ENCODE results near the gene ALDH5A1. TPM values are rescaled to one million over a fixed set of nuclear protein-coding genes. Genes with fewer than 3 reads are reported as not detected.
A peak's percentile ranks its signal among the peaks of the same experiment; 100 is the strongest.

Gene ALDH5A1
- total RNA-seq, 2 experiments from 2014 or later: 3.2 to 3.6 TPM

DNA sequence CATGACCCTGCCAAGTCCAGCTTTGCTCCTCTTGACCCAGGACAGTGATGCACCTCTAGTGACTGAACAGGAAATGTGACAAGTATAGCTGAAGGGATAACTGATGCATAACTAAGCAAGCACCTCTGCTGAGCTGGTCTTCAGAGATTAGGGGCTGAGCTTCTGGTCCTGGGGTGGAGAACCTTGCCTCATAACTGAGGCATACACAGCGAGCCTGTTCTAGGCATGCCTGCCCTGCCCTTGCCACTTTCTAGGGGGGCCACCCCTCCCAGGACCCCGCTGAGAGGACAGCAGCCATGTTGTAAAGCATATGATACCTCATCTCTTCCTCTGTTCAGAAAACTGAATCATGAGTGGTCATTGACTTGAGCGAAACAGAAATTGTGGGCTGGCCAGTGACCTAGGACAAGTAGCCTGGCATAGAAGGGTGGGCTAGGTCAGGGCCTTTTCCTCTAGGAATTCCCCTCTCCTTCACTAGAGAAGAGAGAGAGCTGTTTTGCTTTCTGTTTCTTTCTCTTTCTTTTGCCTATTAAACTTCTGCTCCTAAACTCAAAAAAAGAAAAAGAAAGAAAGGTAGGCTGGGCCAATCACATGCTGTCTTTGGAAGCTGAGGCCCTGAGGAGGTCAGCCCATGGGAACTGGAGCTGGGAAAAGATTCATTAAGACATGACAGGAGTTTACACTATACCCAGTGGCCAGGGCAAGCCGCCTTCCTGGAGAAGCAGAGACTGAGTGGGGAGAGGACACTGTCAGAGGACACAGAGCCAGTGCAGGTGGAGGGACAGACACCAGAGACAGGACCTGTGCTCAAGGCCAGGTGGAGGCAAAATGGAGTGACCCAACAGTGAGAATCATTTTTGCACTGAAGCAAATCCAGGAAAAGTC lies 23.1 kb downstream of the ALDH5A1 start:
- H3K9me3 Mint-ChIP-seq: no peaks in the 10 kb centered on the region

DNA sequence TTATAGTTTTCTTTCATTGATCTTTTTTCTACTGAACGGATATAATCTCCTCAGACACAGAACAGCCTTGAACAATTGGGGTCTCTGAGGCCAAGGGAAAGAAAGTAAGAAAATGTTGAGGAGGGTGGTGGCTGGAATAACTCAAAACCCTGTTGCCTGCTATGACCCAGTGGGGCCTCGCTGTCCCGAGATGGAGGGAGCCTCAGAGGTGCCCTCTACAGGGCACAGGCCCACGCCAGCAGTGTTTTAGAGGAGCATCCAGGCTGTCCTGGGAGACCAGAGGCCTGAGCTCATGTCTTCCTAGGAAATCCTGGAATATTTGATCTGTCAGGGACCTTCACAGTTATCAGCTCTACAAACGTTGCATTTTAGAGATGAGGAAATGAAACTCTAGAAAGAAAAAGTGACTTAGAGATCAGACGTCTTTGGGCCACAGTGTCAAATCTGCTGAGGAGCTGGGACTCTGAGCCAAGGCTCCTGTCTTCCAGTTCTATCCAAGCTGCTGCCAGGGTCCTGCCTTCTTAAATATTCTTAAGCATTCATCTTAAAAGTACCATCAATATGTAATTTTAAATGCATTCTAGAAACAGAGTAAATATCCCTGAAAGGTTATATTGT lies 26.3 kb downstream of the ALDH5A1 start:
- no peak overlapping the region for H3K27ac Mint-ChIP-seq
- no peaks in the 10 kb centered on the region for H3K36me3 Mint-ChIP-seq (ENCODE audit: low read depth)
- peaks cover 15% of the 10 kb centered on the region for H3K4me1 Mint-ChIP-seq
- H3K9me3 Mint-ChIP-seq: no peaks in the 10 kb centered on the region
- peak; percentile 29 for DNase-seq
- ChIA-PET POLR2A (no interaction called here), CTCF (interaction anchor here (0.6 to 1.2 kb wide), 5 partner anchors 20 to 635 kb away, joined by 3 to 4 read pairs (median 3); partner anchors contain the start of gene ALDH5A1)
- H3K4me3 Mint-ChIP-seq: no peak overlapping the region
- no peaks in the 10 kb centered on the region for H3K27me3 Mint-ChIP-seq

More for the DNA sequence above, 23.1 kb downstream of the ALDH5A1 start:
- ChIA-PET CTCF (interaction anchor here (0.9 kb wide), 1 partner anchor 47 kb away, joined by 3 read pairs; no protein-coding TSS in a partner anchor), POLR2A (no interaction called here)
- H3K27ac Mint-ChIP-seq: no peak overlapping the region
- no peak overlapping the region for H3K4me3 Mint-ChIP-seq
- H3K27me3 Mint-ChIP-seq: no peaks in the 10 kb centered on the region
- H3K4me1 Mint-ChIP-seq: peaks cover 15% of the 10 kb centered on the region
- DNase-seq: no peak
- no peaks in the 10 kb centered on the region for H3K36me3 Mint-ChIP-seq (ENCODE audit: low read depth)

DNA sequence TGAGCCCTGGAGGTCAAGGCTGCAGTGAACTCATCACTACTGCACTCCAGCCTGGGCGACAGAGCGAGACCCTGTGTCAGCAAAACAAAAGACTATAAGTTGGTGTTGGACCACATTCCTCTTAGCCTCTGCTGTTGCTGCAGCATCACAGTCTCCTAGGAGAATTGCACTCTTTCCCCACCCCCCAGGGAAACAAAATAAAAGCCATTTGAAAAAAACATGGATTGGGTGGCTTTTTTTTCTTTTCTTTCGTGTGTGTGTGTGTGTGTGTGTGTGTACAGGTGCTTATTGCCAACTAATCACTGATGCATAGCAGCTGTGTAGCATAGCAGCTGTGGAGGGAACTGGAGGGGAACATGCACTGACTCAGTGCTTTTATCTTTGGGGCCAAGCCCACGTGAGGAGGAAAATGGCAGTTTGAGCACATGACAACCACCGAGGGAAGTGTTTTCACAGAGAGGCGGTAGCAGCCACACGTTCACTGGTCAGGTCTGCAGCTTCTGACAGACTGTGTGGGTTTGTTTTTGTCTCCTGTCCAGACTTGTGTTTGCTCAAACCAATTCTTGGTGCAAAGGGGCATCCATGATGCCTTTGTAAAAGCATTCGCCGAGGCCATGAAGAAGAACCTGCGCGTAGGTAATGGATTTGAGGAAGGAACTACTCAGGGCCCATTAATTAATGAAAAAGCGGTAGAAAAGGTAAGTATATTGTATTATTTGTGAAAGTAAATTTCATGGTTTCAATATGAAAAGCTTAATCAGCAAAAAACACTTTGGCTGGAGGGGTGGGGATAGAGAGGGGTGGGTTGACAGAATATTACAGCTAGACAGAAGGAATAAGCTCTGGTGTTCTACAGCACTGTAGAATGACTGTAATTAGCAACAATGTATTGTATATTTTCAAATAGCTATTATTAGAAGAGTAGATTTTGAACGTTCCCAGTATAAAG lies 27.7 kb downstream of the ALDH5A1 start:
- Mint-ChIP-seq H3K36me3 (ENCODE audit: low read depth) (no peaks in the 10 kb centered on the region), H3K9me3 (no peaks in the 10 kb centered on the region), H3K27ac (no peak overlapping the region), H3K27me3 (no peaks in the 10 kb centered on the region), H3K4me3 (no peak overlapping the region), H3K4me1 (peaks cover 16% of the 10 kb centered on the region)
- ChIA-PET CTCF (interaction anchor here (0.5 to 1.3 kb wide), 3 partner anchors 40 to 301 kb away, joined by 3 to 4 read pairs (median 4); no protein-coding TSS in a partner anchor), POLR2A (no interaction called here)
- no peak for DNase-seq

DNA sequence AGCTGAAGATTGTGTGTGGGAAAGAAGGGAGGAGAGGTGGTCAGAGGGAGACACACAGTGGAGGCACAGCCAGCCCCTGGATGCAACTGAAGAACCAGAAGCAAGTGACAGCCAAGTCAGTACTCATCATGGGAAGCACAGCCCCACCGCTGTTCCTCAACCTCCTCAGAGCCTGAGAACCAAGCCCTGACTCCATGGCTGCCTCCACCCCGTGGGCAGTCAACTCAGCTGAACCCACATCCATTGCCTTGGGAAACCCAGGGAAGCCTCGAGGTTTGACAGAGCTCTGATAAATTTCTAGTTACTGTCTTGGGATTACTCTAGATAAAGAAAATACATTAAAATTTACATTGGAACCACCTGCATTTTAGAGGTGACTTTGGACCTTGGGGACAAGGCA lies 29.6 kb downstream of the ALDH5A1 start:
- POLR2A ChIA-PET: no interaction called here
- Mint-ChIP-seq H3K36me3 (ENCODE audit: low read depth) (no peaks in the 10 kb centered on the region), H3K27me3 (no peaks in the 10 kb centered on the region), H3K4me1 (peaks cover 12% of the 10 kb centered on the region), H3K4me3 (no peak overlapping the region), H3K9me3 (no peaks in the 10 kb centered on the region), H3K27ac (no peak overlapping the region)
- DNase-seq: no peak
- CTCF ChIA-PET: interaction anchor here (0.6 to 0.9 kb wide), 3 partner anchors 18 to 167 kb away, joined by 3 read pairs; no protein-coding TSS in a partner anchor

DNA sequence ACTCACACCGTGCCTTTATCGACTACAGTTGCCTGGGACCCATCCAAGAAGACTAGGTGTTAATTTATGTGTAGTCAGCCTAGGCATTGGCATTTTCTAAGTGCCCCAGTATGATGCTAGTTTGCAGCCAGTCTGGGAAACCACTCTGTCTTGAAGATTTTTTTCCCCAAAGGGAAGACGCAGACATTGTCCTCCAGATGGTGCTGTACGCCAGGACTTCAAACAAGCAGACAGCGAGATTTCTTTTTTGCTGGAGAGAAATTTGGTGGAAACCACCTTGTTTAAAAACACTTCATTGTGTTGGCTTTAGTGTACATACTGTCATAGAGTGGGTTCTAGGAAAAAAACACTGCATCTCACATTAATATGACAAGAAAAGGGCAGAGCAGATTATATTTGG lies 30.0 kb downstream of the ALDH5A1 start:
- CTCF ChIA-PET: interaction anchor here (0.9 kb wide), 1 partner anchor 167 kb away, joined by 3 read pairs; no protein-coding TSS in a partner anchor

DNA sequence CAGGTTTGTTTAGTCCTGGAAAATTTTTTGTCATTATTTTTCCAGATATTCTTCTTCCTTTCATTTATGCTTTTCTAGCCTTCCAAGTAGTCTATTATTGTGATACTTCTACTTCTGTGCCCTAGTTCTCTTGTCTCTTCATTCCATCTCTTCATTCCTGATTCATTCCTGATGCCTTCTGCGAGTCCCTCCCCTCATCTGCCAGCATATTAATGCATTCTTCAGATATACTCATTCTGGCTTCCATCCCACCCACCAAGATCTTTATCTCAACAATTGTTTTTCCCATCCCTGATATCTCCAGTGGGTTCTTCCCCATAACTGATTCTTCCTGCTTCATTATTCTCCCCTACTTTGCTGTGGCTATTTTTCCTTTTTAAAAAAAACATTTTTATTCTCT lies 35.2 kb downstream of the ALDH5A1 start:
- Mint-ChIP-seq H3K27ac (no peak overlapping the region), H3K36me3 (ENCODE audit: low read depth) (no peaks in the 10 kb centered on the region), H3K9me3 (no peaks in the 10 kb centered on the region), H3K27me3 (no peaks in the 10 kb centered on the region), H3K4me1 (peaks cover 6% of the 10 kb centered on the region), H3K4me3 (no peak overlapping the region)
- no peak for DNase-seq
- ChIA-PET CTCF (no interaction called here), POLR2A (no interaction called here)

More for the DNA sequence above, 30.0 kb downstream of the ALDH5A1 start:
- POLR2A ChIA-PET: no interaction called here
- Mint-ChIP-seq H3K9me3 (no peaks in the 10 kb centered on the region), H3K27me3 (no peaks in the 10 kb centered on the region), H3K36me3 (ENCODE audit: low read depth) (no peaks in the 10 kb centered on the region), H3K4me3 (no peak overlapping the region), H3K27ac (no peak overlapping the region), H3K4me1 (peaks cover 12% of the 10 kb centered on the region)
- DNase-seq: peak; percentile 40

DNA sequence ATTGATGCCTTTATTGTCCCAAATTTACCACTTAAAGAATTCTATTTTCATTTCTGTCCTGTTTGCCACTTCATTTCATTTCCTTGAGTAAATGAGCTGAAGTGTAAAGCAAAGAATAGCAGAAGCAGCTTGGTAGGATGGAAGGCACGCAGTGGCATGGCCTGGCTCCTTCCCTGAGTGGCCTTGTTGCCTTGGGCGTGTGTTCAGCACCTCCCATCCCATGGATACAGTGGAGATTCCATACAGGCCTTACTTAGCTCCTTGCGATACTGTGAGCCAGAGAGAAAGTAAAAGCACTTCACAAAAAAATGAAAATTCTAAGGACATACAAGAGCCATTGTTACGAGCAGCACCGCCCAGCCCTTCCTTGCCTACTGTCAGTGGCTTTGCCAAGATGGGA lies 39.6 kb downstream of the ALDH5A1 start:
- H3K36me3 Mint-ChIP-seq (ENCODE audit: low read depth): no peaks in the 10 kb centered on the region
- no peak for DNase-seq
- POLR2A ChIA-PET: no interaction called here
- no peak overlapping the region for H3K27ac Mint-ChIP-seq
- CTCF ChIA-PET: interaction anchor here (1.2 kb wide), 1 partner anchor 48 kb away, joined by 3 read pairs; no protein-coding TSS in a partner anchor
- H3K4me3 Mint-ChIP-seq: no peak overlapping the region
- H3K4me1 Mint-ChIP-seq: no peaks in the 10 kb centered on the region
- no peaks in the 10 kb centered on the region for H3K27me3 Mint-ChIP-seq
- no peaks in the 10 kb centered on the region for H3K9me3 Mint-ChIP-seq

DNA sequence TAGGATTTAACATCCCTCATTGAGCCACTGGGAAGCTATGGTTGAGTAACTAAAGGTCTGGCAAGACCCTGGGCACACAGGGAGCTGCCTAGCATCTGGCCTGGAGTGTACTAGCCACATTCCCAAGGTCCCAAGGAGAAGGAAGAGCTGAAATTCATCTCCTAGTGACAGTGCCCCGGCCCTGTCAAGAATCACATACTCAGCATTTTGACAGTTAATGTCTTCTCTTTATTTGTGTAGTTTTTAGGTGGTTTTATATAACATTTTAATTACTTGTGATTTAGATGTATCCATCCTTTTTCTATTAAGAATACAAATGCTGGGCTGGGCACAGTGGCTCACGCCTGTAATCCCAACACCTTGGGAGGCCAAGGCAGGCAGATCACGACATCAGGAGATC lies 40.4 kb downstream of the ALDH5A1 start:
- H3K4me3 Mint-ChIP-seq: no peak overlapping the region
- H3K27ac Mint-ChIP-seq: no peak overlapping the region
- ChIA-PET CTCF (interaction anchor here (1.2 kb wide), 2 partner anchors 15 to 49 kb away, joined by 3 read pairs; no protein-coding TSS in a partner anchor), POLR2A (interaction anchor here (0.7 kb wide), 1 partner anchor 9 kb away, joined by 5 read pairs; no protein-coding TSS in a partner anchor)
- DNase-seq: no peak
- H3K27me3 Mint-ChIP-seq: no peaks in the 10 kb centered on the region
- no peaks in the 10 kb centered on the region for H3K36me3 Mint-ChIP-seq (ENCODE audit: low read depth)
- H3K9me3 Mint-ChIP-seq: no peaks in the 10 kb centered on the region
- no peaks in the 10 kb centered on the region for H3K4me1 Mint-ChIP-seq

DNA sequence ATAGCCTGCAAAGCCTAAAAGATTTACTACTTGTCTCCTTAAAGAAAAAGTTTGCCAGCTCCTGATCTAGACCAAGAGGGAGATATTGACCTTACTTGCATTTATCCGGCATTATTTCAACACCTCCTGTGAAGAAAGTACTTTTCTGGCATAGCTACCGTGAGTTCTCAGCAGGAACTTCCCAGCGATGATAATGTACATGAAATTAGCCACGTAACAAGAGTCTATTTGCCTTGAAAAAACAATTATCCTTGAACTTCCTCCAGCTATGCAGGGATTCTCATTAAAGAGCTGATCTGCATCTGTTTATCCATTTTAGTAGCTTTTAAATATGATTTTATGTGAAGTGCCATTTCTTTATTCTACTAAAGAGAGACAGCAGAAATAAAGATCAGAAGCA lies 41.7 kb downstream of the ALDH5A1 start:
- Mint-ChIP-seq H3K27me3 (no peaks in the 10 kb centered on the region), H3K27ac (no peak overlapping the region), H3K4me1 (no peaks in the 10 kb centered on the region), H3K9me3 (no peaks in the 10 kb centered on the region), H3K36me3 (ENCODE audit: low read depth) (no peaks in the 10 kb centered on the region), H3K4me3 (no peak overlapping the region)
- ChIA-PET CTCF (interaction anchor here (0.6 to 1.3 kb wide), 3 partner anchors 10 to 149 kb away, joined by 3 to 5 read pairs (median 3); no protein-coding TSS in a partner anchor), POLR2A (no interaction called here)
- no peak for DNase-seq

DNA sequence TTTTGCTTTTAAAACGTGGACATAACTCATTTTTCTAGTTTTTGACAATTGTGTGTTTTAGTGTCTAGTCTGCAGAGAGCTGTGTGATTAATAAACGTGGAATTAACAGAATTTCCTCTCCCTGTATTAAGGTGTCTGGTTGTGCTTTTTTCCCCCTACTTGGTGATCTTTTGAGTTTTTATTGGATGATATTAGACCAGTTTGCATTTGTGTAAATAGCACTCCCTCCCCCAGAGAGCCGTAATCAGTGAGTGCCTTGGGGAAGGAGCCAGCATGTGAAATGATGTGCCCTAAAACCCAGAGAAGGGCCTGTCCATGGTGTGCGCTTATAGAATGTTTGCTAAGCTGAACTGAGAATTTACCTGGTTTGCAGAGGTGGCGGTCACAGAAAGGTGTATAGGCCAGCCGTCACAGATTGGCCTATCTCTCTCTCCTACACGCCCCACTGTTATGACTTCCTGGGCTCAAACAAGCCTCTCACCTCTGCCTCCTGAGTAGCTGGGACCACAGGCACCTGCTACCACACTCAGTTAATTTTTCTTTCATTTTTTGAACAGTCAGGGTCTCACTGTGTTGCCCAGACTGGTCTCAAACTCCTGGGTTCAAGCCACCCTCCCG lies 42.4 kb downstream of the ALDH5A1 start:
- Mint-ChIP-seq H3K9me3 (no peaks in the 10 kb centered on the region), H3K27me3 (no peaks in the 10 kb centered on the region), H3K4me1 (no peaks in the 10 kb centered on the region), H3K36me3 (ENCODE audit: low read depth) (no peaks in the 10 kb centered on the region), H3K27ac (no peak overlapping the region), H3K4me3 (no peak overlapping the region)
- ChIA-PET CTCF (interaction anchor here (0.6 to 1.3 kb wide), 3 partner anchors 10 to 12 kb away, joined by 4 to 5 read pairs (median 4); no protein-coding TSS in a partner anchor), POLR2A (no interaction called here)
- no peak for DNase-seq

DNA sequence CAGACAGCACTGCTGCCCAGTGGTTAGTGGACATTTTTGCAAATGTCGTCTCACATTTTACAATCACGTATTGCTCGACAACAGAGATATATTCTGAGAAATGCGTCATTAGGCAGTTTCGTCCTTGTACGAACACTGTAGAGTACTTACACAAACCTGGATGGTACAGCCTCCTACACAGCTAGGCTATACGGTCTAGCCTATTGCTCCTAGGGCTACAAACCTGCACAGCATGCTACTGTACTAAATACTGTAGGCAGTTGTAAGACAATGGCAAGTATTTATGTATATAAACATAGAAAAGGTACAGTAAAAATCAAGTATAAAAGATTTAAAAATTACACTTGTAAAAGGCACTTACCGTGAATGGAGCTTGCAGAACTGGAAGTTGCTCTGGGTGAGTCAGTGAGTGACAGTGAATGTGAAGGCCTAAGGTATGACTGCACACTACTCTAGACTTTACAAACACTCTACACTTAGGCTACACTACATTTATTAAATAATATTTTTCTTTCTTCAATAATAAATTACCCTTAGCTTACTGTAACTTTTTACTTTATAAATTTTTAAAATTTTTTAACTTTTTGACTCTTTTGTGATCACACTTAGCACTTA lies 43.1 kb downstream of the ALDH5A1 start:
- no peaks in the 10 kb centered on the region for H3K9me3 Mint-ChIP-seq
- CTCF ChIA-PET: interaction anchor here (0.6 to 1.3 kb wide), 2 partner anchors 11 kb away, joined by 4 read pairs; no protein-coding TSS in a partner anchor
- POLR2A ChIA-PET: no interaction called here

More for the DNA sequence above, 43.1 kb downstream of the ALDH5A1 start:
- Mint-ChIP-seq H3K4me1 (no peaks in the 10 kb centered on the region), H3K4me3 (no peak overlapping the region), H3K27ac (no peak overlapping the region), H3K27me3 (no peaks in the 10 kb centered on the region), H3K36me3 (ENCODE audit: low read depth) (no peaks in the 10 kb centered on the region)
- DNase-seq: no peak

All from activated CD4-positive, alpha-beta T cell treated with anti-CD3 and anti-CD28 coated beads, Interleukin-2, amount 10 ng/mL, durations not matched to agents 7 days and 5 days (primary cell).